ENCODE results near the gene ASPG. TPM values are rescaled to one million over a fixed set of nuclear protein-coding genes. Genes with fewer than 3 reads are reported as not detected.

The ASPG gene
- total RNA-seq, 2 experiments from 2014 or later, result not detected

DNA sequence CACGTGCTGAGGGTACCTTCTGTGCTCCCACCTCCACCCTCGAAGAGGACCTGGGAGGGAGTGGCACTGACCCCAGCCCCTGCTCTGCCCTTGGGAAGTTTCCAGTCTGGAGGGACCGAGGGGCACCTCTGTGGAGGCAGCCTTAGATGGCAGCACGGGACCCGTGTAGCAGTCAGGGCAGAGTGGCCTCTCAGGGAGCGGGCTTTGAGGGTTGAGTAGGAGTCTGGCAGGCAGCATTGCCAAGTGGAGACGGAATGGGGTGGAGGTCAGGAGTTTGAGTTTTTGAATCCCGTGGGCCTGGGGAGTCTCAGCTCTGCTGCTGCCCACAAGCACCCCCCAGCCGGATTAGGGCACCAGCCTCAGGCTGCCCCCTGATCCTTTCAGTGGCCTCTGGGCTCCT is 74.5 kb downstream of the ASPG start:
- DNase-seq (ENCODE audit: low spot score), result no peak
- Histone ChIP-seq H2AFZ (ENCODE audit: low read length) (no peak overlapping the region), H3K79me2 (ENCODE audit: insufficient read depth, low read depth, low read length) (no peaks in the 10 kb centered on the region), H3K9me3 (ENCODE audit: low read length) (no peaks in the 10 kb centered on the region), H3K9me2 (ENCODE audit: insufficient read depth, low read length) (no peaks in the 10 kb centered on the region), H3K4me1 (ENCODE audit: insufficient read depth, low read length, poor library complexity, severe bottlenecking) (no peaks in the 10 kb centered on the region), H4K20me1 (ENCODE audit: insufficient read depth, low read length) (no peaks in the 10 kb centered on the region), H3K4me3 (ENCODE audit: low read depth, low read length, poor library complexity, severe bottlenecking) (no peak overlapping the region), H3K27ac (ENCODE audit: low read depth, low read length, poor library complexity, severe bottlenecking) (no peak overlapping the region), H3K4me2 (ENCODE audit: low read length) (no peak overlapping the region), H3K36me3 (ENCODE audit: insufficient read depth, low read length) (no peaks in the 10 kb centered on the region)
- no TSS peak for BruUV-seq (replicated peaks)
- TF ChIP-seq, protein P1, sequence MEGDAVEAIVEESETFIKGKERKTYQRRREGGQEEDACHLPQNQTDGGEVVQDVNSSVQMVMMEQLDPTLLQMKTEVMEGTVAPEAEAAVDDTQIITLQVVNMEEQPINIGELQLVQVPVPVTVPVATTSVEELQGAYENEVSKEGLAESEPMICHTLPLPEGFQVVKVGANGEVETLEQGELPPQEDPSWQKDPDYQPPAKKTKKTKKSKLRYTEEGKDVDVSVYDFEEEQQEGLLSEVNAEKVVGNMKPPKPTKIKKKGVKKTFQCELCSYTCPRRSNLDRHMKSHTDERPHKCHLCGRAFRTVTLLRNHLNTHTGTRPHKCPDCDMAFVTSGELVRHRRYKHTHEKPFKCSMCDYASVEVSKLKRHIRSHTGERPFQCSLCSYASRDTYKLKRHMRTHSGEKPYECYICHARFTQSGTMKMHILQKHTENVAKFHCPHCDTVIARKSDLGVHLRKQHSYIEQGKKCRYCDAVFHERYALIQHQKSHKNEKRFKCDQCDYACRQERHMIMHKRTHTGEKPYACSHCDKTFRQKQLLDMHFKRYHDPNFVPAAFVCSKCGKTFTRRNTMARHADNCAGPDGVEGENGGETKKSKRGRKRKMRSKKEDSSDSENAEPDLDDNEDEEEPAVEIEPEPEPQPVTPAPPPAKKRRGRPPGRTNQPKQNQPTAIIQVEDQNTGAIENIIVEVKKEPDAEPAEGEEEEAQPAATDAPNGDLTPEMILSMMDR (conservative IDR thresholded peaks at IDR 0.05; ENCODE audit: low read length), result no peak
- no peak for TF ChIP-seq EZH2phosphoT487 (IDR thresholded peaks at IDR 0.05; ENCODE audit: borderline replicate concordance, low read depth, low read length)
- POLR2A ChIA-PET, result no interaction called here
- intact Hi-C loops (cut with micrococcal nuclease; ENCODE audit: unreplicated experiment), result no loop called here
- CTCF ChIA-PET (ENCODE audit: unreplicated experiment), result no interaction called here

DNA sequence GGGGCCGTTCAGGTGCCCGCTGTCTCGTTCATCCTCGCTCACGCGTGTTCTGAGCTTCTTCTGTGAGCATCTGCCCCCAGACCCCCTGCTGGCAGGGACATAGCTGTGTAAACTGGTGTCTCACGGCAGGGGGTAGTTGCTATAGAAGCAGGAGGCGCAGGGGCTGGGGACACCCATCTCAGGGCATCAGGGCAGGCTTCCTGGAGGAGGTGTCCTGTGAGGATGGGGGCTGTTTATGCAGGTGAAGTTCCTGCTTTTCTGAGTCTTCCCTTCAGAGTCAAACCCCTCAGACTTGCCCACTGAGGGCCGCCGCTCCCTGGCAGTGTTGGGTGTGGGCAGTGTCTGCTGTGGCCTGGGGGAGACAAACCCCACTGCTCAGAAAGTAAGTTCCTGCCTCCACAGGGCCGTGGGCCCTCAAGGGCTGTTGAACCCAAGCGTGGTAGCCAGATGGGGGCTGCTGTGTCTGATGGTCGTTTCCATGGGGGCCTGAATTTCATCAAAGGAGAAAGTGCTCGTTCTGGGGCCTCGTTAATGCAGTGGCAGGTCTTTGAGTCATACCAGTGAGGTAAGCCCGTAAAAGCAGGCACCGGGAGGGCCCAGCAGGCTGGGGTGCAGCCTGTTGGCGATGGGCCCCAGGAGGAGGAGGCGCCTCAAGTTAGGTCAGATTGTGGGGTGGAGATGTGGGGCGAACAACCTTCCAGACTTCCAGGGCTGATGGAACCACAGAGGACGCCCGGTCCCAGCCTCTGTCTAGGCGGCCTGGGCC is 76.3 kb downstream of the ASPG start:
- Histone ChIP-seq H3K36me3 (ENCODE audit: insufficient read depth, low read length) (no peaks in the 10 kb centered on the region), H3K27ac (ENCODE audit: low read depth, low read length, poor library complexity, severe bottlenecking) (no peak overlapping the region), H3K9me2 (ENCODE audit: insufficient read depth, low read length) (no peaks in the 10 kb centered on the region), H2AFZ (ENCODE audit: low read length) (no peak overlapping the region), H3K4me3 (ENCODE audit: low read depth, low read length, poor library complexity, severe bottlenecking) (no peak overlapping the region), H3K4me1 (ENCODE audit: insufficient read depth, low read length, poor library complexity, severe bottlenecking) (no peaks in the 10 kb centered on the region), H4K20me1 (ENCODE audit: insufficient read depth, low read length) (no peaks in the 10 kb centered on the region), H3K4me2 (ENCODE audit: low read length) (no peak overlapping the region), H3K79me2 (ENCODE audit: insufficient read depth, low read depth, low read length) (no peaks in the 10 kb centered on the region), H3K9me3 (ENCODE audit: low read length) (no peaks in the 10 kb centered on the region)
- no TSS peak for BruUV-seq (replicated peaks)
- TF ChIP-seq, protein P1 (conservative IDR thresholded peaks at IDR 0.05; ENCODE audit: low read length), result no peak
- no peak for TF ChIP-seq EZH2phosphoT487 (IDR thresholded peaks at IDR 0.05; ENCODE audit: borderline replicate concordance, low read depth, low read length)
- intact Hi-C loops (cut with micrococcal nuclease; ENCODE audit: unreplicated experiment), result no loop called here
- POLR2A ChIA-PET, result no interaction called here
- CTCF ChIA-PET (ENCODE audit: unreplicated experiment), result no interaction called here
- no peak for DNase-seq (ENCODE audit: low spot score)

DNA sequence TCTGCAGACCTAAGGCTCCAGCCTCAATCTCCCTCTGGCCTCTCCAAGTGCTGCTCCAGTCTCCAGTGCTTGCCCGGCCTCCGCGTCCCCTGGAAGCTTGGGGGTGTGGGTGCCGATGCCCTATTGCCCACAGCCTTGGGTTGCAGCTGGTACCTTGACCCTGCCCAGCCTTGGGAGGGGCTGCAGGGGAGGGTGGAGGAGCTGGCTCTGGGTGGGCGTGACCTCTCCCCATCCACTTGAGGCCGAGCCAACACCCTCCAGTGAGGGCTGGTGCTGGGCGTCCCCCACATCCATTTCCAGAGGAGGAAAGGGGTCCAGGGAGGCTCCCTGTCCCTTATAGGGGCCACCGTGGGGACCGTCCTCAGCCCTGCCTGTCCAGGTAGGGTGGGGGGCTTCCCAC is 77.0 kb downstream of the ASPG start:
- intact Hi-C loops (cut with micrococcal nuclease; ENCODE audit: unreplicated experiment), result no loop called here
- TF ChIP-seq, protein P1 (conservative IDR thresholded peaks at IDR 0.05; ENCODE audit: low read length), result no peak
- TF ChIP-seq EZH2phosphoT487 (IDR thresholded peaks at IDR 0.05; ENCODE audit: borderline replicate concordance, low read depth, low read length), result no peak
- Histone ChIP-seq H3K27ac (ENCODE audit: low read depth, low read length, poor library complexity, severe bottlenecking) (no peak overlapping the region), H3K4me2 (ENCODE audit: low read length) (no peak overlapping the region), H2AFZ (ENCODE audit: low read length) (no peak overlapping the region), H4K20me1 (ENCODE audit: insufficient read depth, low read length) (no peaks in the 10 kb centered on the region), H3K36me3 (ENCODE audit: insufficient read depth, low read length) (no peaks in the 10 kb centered on the region), H3K9me2 (ENCODE audit: insufficient read depth, low read length) (no peaks in the 10 kb centered on the region), H3K4me1 (ENCODE audit: insufficient read depth, low read length, poor library complexity, severe bottlenecking) (no peaks in the 10 kb centered on the region), H3K79me2 (ENCODE audit: insufficient read depth, low read depth, low read length) (no peaks in the 10 kb centered on the region), H3K4me3 (ENCODE audit: low read depth, low read length, poor library complexity, severe bottlenecking) (no peak overlapping the region), H3K9me3 (ENCODE audit: low read length) (no peaks in the 10 kb centered on the region)
- no peak for DNase-seq (ENCODE audit: low spot score)
- ChIA-PET CTCF (ENCODE audit: unreplicated experiment) (no interaction called here), POLR2A (no interaction called here)
- no TSS peak for BruUV-seq (replicated peaks)

Data from OCI-LY7 (cell line).